ENCODE results near the gene APOBEC2.
A peak's percentile ranks its signal among the peaks of the same experiment; 100 is the strongest.

Gene APOBEC2

DNA sequence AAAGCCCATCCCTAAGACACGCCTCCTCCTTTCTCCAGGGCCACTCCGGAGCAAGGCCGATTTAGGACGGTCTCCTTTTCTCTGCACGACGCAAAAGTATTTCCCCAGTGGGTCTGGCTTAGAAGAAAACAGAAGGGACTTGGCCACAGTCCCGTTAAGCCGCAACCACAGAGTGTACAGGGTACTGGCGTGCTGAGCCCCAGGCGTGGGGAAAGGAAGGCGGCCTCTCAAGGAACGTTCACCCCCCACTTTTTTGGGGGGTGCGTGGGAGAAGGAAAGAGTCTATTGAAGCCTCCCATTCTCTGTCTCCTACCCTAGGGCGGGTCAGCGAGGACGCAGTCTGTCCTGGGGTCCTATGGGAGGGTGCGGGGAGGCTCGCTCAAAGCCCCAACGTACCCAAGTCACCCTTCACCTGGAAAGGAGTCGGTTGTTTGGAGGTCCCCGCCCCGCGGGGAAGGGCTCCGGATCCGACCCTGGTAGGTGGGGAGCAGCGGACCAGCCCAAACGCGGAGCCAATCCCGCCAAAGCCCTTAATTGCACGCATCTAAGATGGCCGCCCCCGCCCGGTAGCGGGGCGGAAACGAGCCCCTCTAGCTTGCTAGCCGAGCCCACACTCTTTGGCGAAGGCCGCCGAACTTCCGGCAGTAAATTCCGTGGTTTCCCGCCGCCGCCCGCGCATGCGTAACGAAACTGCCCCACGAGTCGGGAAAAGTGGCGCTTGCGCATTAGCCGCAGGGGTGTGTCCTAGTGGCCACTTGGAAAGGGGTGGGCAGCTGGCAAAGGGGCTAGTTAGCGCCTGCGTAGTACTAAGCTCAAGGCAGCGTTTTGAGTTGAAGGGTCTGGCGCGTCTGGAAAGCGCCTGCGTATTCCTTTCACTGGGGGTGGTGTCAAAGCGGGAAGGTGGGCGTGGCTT, 19.2 kb downstream of the APOBEC2 start, which contains the start of gene OARD1:
TSS of gene OARD1 (minus strand) at position 434 of the 913 bp plus-strand sequence. CDS start 722 bp downstream, outside the sequence.
- H3K4me3 ChIP-seq (replicated peaks; ENCODE audit: low read depth, low read length): peak within 1 kb of the TSS; percentile 100
- peaks cover 1% of the 10 kb centered on the region; the same call in 1 of the 2 replicates for H3K36me3 ChIP-seq (ENCODE audit: control insufficient read depth, insufficient read depth, low read length)
- DNase-seq (ENCODE audit: extremely low read depth, insufficient read length): peak; percentile 99
- no peaks in the 10 kb centered on the region for H3K27me3 ChIP-seq (replicated peaks; ENCODE audit: control insufficient read depth, insufficient read depth, low read length)
- TF ChIP-seq, protein P1, sequence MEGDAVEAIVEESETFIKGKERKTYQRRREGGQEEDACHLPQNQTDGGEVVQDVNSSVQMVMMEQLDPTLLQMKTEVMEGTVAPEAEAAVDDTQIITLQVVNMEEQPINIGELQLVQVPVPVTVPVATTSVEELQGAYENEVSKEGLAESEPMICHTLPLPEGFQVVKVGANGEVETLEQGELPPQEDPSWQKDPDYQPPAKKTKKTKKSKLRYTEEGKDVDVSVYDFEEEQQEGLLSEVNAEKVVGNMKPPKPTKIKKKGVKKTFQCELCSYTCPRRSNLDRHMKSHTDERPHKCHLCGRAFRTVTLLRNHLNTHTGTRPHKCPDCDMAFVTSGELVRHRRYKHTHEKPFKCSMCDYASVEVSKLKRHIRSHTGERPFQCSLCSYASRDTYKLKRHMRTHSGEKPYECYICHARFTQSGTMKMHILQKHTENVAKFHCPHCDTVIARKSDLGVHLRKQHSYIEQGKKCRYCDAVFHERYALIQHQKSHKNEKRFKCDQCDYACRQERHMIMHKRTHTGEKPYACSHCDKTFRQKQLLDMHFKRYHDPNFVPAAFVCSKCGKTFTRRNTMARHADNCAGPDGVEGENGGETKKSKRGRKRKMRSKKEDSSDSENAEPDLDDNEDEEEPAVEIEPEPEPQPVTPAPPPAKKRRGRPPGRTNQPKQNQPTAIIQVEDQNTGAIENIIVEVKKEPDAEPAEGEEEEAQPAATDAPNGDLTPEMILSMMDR (IDR thresholded peaks at IDR 0.05; ENCODE audit: insufficient read depth, low read length, poor library complexity, severe bottlenecking): no peak

DNA sequence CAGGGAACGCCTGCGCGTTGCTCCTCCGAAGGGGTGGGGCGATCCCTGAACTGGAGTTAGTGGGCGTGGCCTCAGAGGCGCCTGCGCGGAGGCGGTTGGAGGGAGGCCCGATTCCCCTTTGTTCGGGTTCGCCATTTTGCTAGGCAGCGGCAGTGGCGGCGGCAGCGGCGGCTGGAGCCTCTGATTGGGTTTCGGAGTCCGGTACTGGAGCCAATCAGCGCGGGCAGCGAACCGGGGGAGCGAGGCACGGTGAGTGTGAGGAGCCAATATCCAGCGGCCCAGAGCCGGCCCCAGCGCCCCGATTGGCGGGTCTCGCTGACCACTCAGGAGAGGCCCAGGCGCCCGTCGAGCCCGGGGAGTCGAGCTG, 19.8 kb downstream of the APOBEC2 start, which contains the start of gene NFYA:
TSS of gene NFYA (plus strand) at position 139 of the 367 bp plus-strand sequence. CDS start 6,116 bp downstream, outside the sequence.
- no peaks in the 10 kb centered on the region for H3K27me3 ChIP-seq (replicated peaks; ENCODE audit: control insufficient read depth, insufficient read depth, low read length)
- TF ChIP-seq, protein P1 (IDR thresholded peaks at IDR 0.05; ENCODE audit: insufficient read depth, low read length, poor library complexity, severe bottlenecking): no peak
- DNase-seq (ENCODE audit: extremely low read depth, insufficient read length): peak; percentile 99
- H3K36me3 ChIP-seq (ENCODE audit: control insufficient read depth, insufficient read depth, low read length): peaks cover 1% of the 10 kb centered on the region; the same call in 1 of the 2 replicates
- peak within 1 kb of the TSS; percentile 100 for H3K4me3 ChIP-seq (replicated peaks; ENCODE audit: low read depth, low read length)

DNA sequence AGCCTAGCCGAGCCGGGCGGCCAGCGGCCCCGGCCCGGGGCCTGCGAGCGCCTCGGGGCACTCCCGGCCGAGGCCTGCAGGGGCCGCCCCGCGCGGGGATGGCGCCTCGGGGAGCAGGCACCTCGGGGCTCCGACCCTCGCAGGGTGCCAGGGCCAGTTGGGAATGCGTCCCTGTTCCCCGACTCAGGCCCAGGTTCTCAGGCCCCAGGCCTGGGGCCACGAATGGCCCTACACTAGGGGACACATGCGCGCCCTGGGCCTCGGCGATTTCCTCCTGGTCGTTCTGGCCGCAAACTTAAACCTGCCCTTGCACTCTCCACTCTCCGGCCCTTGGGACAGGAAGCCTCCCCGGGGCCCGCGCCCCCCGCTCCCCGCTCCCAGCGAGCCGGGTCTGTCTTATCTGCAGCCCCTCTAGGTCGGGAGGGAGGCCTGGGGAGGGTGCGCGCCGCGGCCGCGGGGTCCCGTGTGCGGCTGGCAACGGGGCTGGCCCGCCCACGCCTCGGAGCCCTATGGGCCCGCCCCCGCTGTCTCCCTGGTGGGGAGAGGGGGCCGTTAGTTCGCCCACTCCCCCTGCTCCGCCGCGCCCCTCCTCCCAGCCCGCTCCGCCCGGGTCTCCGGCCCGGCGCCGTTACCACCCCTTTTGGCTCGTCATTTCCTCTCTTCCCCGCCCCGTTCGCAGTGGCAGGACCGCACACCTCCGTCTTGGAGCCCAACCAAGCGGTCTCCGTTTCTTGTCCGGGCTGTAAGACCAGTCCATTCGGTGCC, 20.4 kb downstream of the APOBEC2 start:
- peaks cover 1% of the 10 kb centered on the region; the same call in 1 of the 2 replicates for H3K36me3 ChIP-seq (ENCODE audit: control insufficient read depth, insufficient read depth, low read length)
- peak; percentile 88 for DNase-seq (ENCODE audit: extremely low read depth, insufficient read length)
- TF ChIP-seq, protein P1 (IDR thresholded peaks at IDR 0.05; ENCODE audit: insufficient read depth, low read length, poor library complexity, severe bottlenecking): peak; percentile 15
- H3K4me3 ChIP-seq (replicated peaks; ENCODE audit: low read depth, low read length): peak overlapping the region; percentile 100
- H3K27me3 ChIP-seq (replicated peaks; ENCODE audit: control insufficient read depth, insufficient read depth, low read length): no peaks in the 10 kb centered on the region

DNA sequence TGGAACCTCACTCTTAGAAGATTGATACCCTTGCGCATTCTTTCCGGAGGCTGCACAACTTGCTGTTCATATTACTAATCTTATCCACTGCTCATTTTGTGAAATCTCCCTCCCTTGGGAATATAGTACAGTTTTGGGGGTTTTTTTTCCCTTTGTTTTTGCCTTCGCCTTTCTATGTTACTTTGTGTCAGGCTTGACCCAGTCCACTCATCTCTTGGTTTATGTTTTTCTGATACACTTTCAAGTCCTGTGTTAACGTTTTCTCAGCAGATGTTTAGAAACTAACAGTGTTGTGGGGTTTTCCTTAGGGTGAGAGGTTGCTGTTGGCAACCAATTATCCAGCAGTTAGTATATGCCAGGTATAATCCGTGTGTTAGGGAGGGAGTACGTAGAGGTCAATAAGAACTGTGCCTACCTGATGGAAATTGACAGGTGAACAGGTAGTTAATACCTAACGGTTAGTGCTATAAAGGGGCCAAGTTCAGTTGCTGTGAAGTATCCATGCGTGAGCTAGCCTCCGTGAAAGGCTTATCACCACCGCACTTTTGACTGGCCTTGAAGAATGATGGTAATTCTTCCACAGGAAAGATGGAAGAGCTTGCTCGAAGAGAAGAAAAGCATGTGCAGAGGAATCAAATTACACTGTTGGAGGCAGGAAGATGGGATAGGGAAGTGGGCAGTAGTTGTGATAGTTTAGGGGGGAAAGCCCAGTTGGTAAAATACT, 21.1 kb downstream of the APOBEC2 start:
- no peak for DNase-seq (ENCODE audit: extremely low read depth, insufficient read length)
- TF ChIP-seq, protein P1 (IDR thresholded peaks at IDR 0.05; ENCODE audit: insufficient read depth, low read length, poor library complexity, severe bottlenecking): no peak
- H3K27me3 ChIP-seq (replicated peaks; ENCODE audit: control insufficient read depth, insufficient read depth, low read length): no peaks in the 10 kb centered on the region
- peaks cover 3% of the 10 kb centered on the region; the same call in 1 of the 2 replicates for H3K36me3 ChIP-seq (ENCODE audit: control insufficient read depth, insufficient read depth, low read length)
- peak overlapping the region; percentile 100 for H3K4me3 ChIP-seq (replicated peaks; ENCODE audit: low read depth, low read length)

DNA sequence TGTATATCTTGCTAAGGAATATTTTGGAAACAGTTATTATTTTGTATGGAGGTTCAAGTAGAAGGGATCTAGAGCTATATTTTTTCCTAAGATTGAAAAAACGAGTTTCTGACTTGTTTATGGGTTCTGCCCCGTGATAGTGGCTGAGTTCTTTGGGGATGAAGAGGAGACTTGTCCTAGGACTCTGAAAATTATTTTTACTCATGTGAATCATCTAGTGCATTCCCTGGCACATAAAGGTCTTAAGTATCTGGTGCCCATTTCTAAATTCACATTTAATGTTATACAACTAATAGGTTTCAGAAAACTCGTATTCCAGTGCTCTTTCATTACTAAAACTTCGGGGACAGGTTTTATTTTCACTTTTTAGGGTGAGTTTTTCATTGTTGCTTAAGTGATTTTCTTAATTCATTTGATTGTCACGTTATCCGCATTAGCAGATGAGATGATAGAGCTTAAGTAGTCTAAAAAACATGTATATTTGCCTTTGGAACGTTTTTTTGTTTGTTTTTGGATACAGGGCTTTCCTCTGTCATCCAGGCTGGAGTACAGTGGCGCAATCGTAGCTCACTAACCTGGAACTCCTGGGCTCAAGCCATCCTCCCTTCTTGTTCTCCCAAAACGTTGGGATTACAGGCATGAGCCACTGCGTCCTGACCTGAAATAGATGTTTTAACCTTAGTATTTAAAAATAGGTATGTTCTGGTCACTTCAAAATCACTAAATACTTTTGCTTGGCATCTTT, 21.9 kb downstream of the APOBEC2 start:
- H3K27me3 ChIP-seq (replicated peaks; ENCODE audit: control insufficient read depth, insufficient read depth, low read length): no peaks in the 10 kb centered on the region
- H3K4me3 ChIP-seq (replicated peaks; ENCODE audit: low read depth, low read length): peak overlapping the region; percentile 100
- peaks cover 3% of the 10 kb centered on the region; the same call in 1 of the 2 replicates for H3K36me3 ChIP-seq (ENCODE audit: control insufficient read depth, insufficient read depth, low read length)

More for the DNA sequence above, 21.9 kb downstream of the APOBEC2 start:
- TF ChIP-seq, protein P1 (IDR thresholded peaks at IDR 0.05; ENCODE audit: insufficient read depth, low read length, poor library complexity, severe bottlenecking): no peak
- DNase-seq (ENCODE audit: extremely low read depth, insufficient read length): no peak

All from GM06990 (cell line).